Glutamatergic neuron (in vitro differentiated cells): ENCODE results near the gene AGAP1. TPM values are rescaled to one million over a fixed set of nuclear protein-coding genes. Genes with fewer than 3 reads are reported as not detected.

Source experiments
- DNase-seq: peaks from one replicate; pipeline ENCODE4 v3.0.0; 2022
- H3K27ac Mint-ChIP-seq: one replicate; pipeline ENCODE4 v1.8.0; 2020; ENCODE audit warnings: mild to moderate bottlenecking, mixed read lengths, inconsistent platforms; ENCODE audit not compliant: unreplicated experiment
- H3K27me3 Mint-ChIP-seq: one replicate; pipeline ENCODE4 v1.8.0; 2020; ENCODE audit warnings: mild to moderate bottlenecking, moderate library complexity, mixed read lengths, inconsistent platforms; ENCODE audit not compliant: unreplicated experiment
- H3K36me3 Mint-ChIP-seq: one replicate; pipeline ENCODE4 v1.8.0; 2020; ENCODE audit warnings: mild to moderate bottlenecking, mixed read lengths, inconsistent platforms; ENCODE audit not compliant: unreplicated experiment
- H3K4me1 Mint-ChIP-seq: one replicate; pipeline ENCODE4 v1.8.0; 2020; ENCODE audit warnings: mild to moderate bottlenecking, low read depth, mixed read lengths, inconsistent platforms; ENCODE audit not compliant: unreplicated experiment
- H3K4me3 Mint-ChIP-seq: one replicate; pipeline ENCODE4 v1.8.0; 2020; ENCODE audit warnings: mild to moderate bottlenecking, mixed read lengths, inconsistent platforms; ENCODE audit not compliant: unreplicated experiment
- H3K9me3 Mint-ChIP-seq: one replicate; pipeline ENCODE4 v1.8.0; 2020; ENCODE audit warnings: mild to moderate bottlenecking, moderate library complexity, mixed read lengths, inconsistent platforms; ENCODE audit not compliant: unreplicated experiment
- total RNA-seq: library from RNA; stranded (reverse); fragmentation: NEBNext Ultra II Directional; extraction: Animal tissue kit (Norgen Biotek cat#: 25700); gene quantifications from one replicate; pipeline ENCODE4 v1.2.1, GENCODE V29; 2021; ENCODE audit not compliant: unreplicated experiment
- TF ChIP-seq, protein P1 (sequence below): fragments of 200-600 bp; sonication (generic); IDR thresholded peaks from one replicate; pipeline ENCODE4 v1.5.0; 2021; ENCODE audit not compliant: partially characterized antibody, unreplicated experiment

AGAP1 gene
- total RNA-seq, 1 donor from 2014 or later = 153 TPM

DNA sequence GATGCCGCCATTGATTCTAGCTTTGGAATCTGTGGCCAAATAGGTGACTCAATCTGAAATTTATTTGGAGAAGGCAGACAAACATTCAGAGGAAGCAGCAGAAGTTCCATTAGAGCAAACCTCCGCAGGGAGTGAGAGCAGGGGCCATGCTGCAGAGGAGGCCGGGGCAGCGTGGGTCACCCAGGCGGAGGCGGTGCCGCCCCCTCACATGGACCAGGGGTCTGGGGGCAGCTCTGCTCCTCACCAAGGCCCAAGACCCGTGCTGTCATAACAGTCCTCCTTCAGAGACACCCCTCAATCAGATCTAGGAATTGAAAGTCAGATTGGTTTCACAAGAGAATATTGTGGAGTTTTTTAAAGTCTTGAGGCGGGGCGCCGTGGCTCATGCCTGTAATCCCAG, 582.0 kb downstream of the AGAP1 start:
- TF ChIP-seq, protein P1, sequence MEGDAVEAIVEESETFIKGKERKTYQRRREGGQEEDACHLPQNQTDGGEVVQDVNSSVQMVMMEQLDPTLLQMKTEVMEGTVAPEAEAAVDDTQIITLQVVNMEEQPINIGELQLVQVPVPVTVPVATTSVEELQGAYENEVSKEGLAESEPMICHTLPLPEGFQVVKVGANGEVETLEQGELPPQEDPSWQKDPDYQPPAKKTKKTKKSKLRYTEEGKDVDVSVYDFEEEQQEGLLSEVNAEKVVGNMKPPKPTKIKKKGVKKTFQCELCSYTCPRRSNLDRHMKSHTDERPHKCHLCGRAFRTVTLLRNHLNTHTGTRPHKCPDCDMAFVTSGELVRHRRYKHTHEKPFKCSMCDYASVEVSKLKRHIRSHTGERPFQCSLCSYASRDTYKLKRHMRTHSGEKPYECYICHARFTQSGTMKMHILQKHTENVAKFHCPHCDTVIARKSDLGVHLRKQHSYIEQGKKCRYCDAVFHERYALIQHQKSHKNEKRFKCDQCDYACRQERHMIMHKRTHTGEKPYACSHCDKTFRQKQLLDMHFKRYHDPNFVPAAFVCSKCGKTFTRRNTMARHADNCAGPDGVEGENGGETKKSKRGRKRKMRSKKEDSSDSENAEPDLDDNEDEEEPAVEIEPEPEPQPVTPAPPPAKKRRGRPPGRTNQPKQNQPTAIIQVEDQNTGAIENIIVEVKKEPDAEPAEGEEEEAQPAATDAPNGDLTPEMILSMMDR = no peak
- peaks cover 8% of the 10 kb centered on the region for H3K27me3 Mint-ChIP-seq
- H3K4me3 Mint-ChIP-seq = no peak overlapping the region
- no peak overlapping the region for H3K27ac Mint-ChIP-seq
- H3K9me3 Mint-ChIP-seq = peaks cover 13% of the 10 kb centered on the region
- peaks cover 15% of the 10 kb centered on the region for H3K4me1 Mint-ChIP-seq
- no peaks in the 10 kb centered on the region for H3K36me3 Mint-ChIP-seq
- no peak for DNase-seq

DNA sequence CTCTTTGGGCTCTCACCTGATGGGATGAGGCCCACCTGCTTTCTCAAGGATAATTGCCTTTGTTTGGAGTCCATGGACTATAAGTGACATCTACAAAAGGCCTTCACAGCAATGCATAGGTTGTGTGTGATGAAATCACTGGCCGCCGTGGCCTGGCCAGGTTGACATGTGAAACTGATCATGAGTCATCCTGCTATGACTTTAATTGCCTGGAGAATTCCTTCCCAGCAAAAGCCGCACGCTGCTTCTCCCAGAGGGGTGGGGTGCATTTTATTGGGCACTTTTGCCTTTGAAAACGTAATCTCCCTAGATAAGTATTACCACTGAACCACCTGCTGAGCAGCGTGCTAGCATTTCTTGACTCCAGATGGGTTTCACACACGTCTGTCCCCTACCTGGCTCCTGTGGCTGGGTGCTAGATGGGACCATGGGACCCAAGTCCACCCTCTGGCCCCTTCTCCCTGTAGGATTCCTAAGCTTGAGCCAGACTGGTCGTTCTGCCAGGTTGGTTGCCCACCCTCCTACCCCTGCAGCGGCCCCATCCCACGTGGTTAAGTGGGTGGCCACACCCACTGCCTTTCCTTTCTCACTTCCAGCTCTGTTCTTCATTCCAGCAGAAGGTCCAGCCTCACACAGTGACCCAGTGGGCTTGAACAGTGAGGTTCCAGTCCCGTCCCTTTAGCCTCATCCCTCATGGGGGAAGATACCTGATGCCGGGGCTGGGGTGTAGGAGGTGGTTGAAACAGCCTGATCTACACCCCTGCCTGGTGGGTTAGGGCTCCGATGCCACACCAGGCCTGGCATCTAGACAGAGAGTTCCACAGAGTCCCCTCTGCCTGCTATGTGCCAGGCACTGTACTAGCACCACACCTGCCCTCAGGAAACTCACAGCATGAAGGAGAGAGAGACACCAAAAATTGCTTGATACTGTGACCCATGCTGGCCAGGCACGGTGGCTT, 584.7 kb downstream of the AGAP1 start:
- peaks cover 9% of the 10 kb centered on the region for H3K9me3 Mint-ChIP-seq
- TF ChIP-seq, protein P1 = no peak
- DNase-seq = no peak
- H3K27me3 Mint-ChIP-seq = peaks cover 3% of the 10 kb centered on the region
- peaks cover 16% of the 10 kb centered on the region for H3K4me1 Mint-ChIP-seq
- peak overlapping the region; percentile 5 for H3K4me3 Mint-ChIP-seq
- no peaks in the 10 kb centered on the region for H3K36me3 Mint-ChIP-seq
- H3K27ac Mint-ChIP-seq = peak overlapping the region; percentile 57

DNA sequence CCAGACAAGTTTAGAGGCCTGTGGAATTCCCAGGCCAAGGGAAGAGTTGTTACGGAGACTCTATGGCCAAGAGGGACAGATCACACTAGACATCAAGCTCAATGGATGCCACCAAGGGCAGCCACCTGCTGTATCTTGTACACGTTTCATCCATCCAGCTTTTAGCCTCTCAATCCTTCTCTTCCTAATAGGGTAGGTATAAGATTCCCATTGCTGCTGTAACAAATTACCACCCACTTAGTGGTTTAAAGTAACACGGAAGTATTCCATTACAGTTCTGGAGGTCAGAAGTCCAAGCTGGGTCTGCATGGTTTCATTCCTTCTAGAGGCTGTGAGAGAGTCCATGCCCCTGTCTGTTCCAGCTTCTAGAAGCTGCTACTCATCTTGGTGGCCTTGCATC, 586.6 kb downstream of the AGAP1 start:
- Mint-ChIP-seq H3K4me3 (no peak overlapping the region), H3K9me3 (peaks cover 11% of the 10 kb centered on the region), H3K27me3 (peaks cover 3% of the 10 kb centered on the region), H3K36me3 (no peaks in the 10 kb centered on the region), H3K4me1 (peaks cover 20% of the 10 kb centered on the region), H3K27ac (no peak overlapping the region)
- DNase-seq = no peak
- TF ChIP-seq, protein P1 = no peak

DNA sequence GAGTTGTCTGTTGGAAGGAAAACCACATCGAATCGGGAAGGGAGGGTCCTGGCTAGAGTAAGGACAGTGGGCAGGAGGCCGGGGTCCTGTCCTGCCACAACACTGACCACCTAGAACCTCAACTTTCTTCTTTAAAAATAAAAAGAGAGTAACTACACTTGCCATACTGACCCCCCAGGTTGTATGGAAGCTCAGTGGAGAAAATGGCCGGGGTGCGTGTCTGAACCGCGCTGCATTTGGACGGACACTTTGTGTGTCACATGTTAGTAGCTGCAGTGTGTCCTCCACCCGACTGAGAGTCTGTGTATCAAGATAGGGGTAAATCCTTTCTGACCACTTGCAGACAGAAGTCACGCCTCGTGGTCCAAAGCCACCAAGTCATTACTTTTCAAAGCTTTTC, 587.3 kb downstream of the AGAP1 start:
- H3K27ac Mint-ChIP-seq = no peak overlapping the region
- H3K4me1 Mint-ChIP-seq = peaks cover 25% of the 10 kb centered on the region
- H3K4me3 Mint-ChIP-seq = no peak overlapping the region
- no peaks in the 10 kb centered on the region for H3K36me3 Mint-ChIP-seq
- H3K27me3 Mint-ChIP-seq = peaks cover 5% of the 10 kb centered on the region
- no peak for DNase-seq
- TF ChIP-seq, protein P1 = no peak
- peaks cover 12% of the 10 kb centered on the region for H3K9me3 Mint-ChIP-seq

DNA sequence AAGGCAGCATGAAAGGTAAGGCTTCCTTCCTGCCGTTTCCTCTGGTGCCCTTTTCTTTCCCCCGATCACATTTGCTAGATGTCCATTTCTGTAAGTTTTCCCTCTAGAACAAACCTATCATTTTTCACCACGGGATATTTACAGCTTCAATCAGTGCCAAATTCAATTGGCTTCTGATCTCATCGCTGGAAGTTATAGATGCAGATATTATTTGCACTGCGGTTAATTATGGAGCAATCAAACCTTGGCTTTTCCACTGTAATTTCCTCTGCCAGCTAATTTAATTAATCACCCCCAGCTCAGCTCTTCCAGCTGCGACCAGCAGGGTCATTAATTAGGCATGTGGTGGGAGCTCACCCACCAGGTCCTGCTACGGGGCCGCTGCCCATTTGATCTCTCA, 588.2 kb downstream of the AGAP1 start:
- no peak overlapping the region for H3K27ac Mint-ChIP-seq
- peaks cover 12% of the 10 kb centered on the region for H3K9me3 Mint-ChIP-seq
- DNase-seq = no peak
- H3K27me3 Mint-ChIP-seq = peaks cover 5% of the 10 kb centered on the region
- H3K4me1 Mint-ChIP-seq = peaks cover 29% of the 10 kb centered on the region
- H3K4me3 Mint-ChIP-seq = no peak overlapping the region
- TF ChIP-seq, protein P1 = no peak
- no peaks in the 10 kb centered on the region for H3K36me3 Mint-ChIP-seq
